ENCODE measurements around the gene GNAT2.

GNAT2 gene

DNA sequence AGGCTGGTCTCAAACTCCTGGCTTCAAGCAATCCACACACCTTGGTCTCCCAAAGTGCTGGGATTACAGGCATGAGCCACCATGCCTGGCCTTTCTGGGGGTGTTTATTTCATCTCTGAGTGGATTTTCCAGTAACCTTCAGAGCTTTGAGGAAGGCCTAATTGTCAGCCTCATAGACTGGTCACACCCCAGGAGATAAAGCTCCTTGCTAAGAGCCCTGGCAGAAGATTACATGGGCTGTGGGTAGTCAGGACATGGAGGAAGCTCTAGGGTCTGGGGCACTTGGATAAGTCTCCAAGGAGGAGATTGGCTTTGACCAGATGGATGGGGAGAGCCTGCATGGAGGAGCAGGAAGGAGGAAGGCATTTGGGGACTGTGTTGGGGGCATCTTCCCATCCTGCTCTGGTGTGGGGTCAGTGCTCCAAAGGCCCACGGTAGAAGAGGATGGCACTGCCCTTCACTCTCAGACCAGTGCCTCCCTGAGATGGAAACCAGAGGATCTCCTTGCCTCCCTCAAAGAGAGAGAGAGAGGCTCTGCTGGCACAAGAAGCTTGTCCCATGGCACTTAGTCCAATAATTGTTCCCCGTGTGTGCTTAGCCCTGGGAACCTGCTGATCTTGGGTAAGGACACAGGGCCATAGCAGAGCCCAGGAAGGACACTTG, 21.8 kb upstream of the GNAT2 start:
- DNase-seq = peak; percentile 76

DNA sequence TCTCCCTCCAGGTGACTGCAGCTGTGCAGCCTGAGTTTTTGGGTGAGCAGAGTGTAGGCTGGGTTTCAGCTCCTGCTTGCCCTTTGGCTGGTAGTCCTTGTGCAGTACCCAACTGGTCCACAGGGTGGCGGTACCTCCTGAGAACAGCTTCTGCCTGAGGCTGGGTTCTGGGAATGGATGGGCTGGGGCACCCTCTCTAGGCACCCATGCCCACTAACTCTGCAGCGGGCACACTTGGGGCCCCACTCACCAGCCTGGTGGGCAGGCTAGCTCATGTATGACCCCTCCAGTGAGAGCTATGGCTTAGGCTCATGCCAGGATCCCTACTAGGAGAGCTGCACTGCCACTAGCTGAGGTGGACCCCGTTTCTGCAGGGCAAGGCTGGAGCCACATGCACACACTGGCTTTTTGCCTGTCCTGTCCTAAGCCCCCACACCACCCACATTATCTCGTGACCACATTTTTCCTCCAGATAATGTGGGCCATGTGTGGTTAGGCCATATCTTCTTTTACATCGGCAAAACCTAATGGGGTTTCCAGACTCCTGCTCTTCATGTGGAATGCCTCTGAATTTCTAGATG, 21.0 kb upstream of the GNAT2 start:
- DNase-seq = peak; percentile 91

DNA sequence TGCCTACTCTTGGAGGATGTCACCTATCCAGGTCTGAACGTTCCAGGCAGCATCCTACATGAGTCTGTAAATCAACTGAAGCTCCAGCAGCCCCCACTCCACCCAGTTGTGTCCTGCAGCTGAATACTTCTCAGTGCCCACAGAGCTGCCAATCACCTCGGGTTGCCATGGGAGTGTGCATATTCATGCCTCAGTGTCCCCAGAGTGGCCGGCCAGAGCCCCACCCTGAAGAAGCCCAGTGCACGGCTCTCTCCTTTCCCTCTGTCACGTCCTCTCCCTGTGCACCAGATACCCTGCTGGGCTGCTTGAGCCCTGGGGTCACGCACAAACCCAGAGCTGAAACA, 20.4 kb upstream of the GNAT2 start:
- DNase-seq = no peak

DNA sequence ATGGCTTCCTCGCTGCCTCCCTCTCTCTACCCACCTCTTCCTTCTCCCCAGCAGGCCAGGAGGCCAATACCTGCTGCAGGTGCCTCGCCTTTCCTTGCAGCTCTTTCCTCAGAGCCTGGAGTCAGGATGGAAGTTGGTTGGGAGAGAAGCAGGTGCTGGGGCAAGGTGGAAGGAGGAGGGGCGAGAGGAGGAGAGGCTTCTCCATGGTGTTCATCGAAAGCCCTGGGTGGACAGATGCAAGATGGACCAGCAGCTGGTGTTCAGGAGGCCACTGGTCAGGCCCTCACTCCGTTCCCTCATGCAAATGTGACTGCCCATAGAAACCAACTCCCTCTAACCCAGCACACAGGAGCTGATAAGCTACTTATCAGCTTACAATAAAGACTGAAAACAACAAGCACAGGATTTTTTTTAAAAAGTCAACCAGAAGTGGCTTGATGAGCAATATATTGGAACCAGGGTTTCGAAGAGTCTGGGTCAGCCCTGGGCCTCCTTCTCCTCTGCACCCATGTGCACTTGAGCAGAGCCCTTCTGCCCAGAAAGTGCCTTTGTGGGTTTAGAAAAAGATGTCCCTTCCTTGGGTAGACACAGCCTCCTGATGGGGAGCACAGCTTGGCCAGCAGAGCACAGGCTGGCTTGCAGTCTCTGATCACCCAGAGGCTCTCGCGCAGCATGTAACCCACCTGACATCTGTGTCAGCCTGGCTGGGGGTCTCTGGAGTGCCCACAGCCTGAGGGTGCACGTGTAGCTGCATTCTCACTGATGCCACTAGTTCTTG, 19.8 kb upstream of the GNAT2 start:
- DNase-seq = peak; percentile 64

DNA sequence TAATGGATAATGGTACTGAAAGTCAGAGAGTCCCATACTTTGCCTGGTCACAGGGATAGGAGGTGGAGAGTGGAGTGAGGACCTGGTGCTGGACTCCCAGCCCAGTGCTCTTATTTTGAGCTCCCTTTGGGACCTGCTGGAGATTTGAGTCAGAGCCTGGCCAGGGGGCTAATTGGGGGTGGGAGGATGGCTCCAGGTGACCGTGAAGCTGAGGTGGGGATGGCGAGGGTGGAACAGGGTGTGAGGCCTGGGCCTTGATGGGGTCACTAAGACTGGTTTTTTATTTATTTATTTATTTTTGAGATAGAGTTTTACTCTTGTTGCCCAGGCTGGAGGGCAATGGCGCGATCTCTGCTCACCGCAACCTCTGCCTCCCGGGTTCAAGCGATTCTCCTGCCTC, 18.0 kb upstream of the GNAT2 start:
- DNase-seq = no peak

DNA sequence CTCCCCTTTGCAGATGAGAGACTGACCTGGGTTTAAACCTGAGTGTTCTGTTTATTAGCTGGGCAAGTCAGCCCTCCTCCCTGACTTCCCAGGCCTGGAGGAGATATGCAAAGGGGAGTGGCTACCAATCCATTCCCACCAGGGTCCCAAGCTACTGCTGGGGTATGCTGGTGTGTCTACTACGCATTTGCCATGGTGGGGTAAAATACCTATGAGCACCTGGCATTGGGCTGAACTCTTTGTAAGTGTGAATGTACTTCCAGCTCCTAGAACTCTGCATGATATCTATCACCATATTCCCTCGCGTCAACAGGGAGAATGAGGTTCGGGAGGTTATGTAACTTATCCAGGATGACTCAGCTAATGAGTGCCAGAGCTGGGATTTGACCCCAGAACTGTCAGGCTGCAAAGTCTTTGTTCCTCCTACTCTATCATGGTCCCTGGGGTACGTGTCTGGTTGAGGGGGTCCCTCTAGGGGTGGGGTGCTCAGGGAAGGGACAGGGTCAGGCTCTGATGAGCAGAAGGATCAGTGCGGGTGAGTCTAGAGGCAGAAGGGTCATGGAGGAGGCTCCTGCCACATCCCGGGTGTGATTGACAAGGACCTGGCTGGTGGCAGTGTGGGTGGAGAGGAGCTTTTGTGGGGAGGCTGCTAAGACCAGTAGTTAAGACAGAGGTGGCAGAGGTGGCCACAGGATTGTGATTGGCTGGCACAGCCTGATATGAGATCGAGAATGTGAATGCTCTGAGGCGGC, 17.0 kb upstream of the GNAT2 start:
- DNase-seq = no peak

DNA sequence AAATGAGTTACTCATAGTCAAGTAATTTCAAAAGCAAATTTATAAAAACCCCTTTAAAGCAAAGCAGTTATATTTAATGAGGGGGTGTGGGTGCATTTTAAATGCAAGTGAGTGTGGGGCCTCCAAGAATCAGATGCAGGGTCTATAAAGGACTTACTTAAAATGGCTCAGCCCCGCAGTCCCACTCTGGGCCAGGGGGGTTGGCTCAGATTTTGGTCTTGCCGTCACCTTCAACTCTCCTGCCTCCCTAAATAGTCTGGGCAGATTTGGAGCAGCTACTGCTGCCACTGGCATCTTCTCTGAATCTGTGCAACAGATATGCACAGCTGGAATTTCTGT, 16.4 kb upstream of the GNAT2 start:
- DNase-seq = no peak

DNA sequence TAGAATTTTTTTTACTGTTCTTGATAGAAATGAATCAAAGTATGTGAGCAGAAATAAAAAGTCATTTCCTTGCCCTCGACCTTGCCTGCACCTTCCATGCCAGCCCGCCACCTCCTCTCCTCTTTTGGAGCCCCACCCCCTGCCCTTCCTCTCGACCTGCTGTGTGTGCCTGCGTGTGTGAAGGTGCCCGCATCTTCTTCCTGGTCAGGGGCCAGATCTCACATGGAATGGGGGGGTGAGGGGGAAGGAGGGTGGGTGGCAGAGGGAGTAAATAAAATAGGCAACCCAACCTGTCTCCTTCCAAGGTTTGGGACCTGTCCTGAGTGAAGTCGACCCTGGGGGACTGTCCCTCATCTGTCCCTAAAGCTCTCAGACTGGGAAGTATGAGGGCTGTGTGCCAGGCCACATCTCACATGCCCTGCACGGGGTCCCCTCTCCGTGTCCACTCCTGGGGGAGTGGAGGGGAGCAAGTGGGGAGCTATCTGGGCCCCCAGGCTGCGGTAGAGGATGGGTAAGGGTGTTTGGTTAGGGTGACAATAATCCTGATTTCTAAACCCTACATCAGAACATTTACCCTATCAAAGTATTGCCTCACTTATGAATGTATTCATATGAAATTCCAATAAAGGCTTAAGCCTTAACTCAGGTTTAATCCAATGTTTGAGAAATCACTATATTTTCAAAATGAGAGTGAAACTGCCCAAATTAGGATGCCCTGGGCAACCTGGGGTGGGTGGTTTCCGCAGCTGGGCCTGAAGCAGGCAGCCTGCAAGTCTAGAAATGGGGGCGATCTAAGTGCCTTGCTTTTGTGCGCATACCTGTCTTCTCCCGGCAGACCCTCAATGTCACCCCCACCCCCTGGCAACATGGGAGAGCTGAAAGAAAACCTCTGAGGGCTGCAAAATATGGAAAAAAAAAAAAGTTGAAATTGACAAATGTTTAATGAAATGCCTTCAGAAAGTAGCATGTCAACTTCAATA, 15.6 kb upstream of the GNAT2 start:
- DNase-seq = no peak

DNA sequence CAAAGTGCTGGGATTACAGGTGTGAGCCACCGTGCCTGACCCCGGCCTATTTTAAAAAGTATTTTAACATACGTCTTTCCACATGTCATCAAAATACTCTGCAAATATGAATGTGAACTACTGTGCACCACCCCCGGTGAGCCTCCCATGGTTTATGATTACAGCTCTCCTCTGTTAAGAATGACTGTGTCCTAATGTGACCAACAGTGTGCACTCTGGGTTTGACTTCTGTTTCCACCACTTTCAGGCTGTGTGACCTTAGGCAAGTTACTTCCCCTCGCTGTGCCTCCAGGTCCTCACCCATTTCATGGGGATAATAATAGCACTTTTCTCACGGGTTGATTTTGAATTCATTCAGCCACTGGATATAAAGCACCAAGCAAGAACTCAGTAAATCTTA, 14.9 kb upstream of the GNAT2 start:
- DNase-seq = no peak

DNA sequence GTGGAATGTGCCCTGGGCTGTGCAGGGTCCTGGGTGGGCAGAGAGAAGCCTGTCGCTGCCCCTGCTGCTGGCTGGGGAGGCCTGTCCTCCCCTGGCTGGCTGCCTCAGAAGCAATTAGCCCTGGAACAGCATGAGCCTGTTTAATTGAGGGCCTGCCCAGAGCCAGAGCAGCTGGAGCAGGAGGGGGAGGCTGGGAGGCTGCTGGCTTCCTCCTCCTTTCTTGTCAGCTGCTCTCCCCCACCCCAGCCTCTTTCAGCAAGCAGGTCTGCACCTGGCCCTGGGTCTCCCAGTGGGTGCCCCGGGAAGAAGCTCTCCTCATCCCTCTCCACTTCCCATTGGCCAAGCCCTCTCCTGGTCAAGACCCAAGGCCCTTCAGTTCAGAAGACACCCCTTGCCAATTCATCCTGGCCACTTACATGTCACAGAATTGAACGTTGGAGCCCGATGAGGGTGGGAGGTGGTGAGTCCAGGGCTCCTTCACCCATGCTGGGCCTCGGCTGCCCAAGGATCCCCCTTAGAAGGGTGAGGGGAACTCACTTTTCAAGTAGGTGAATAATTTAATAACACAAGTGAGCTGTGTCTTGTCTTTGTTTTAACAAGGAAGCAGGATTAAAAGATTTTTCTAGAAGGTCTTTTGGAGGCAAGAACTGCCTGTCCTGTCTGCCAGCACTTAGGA, 13.4 kb upstream of the GNAT2 start:
- DNase-seq = no peak

DNA sequence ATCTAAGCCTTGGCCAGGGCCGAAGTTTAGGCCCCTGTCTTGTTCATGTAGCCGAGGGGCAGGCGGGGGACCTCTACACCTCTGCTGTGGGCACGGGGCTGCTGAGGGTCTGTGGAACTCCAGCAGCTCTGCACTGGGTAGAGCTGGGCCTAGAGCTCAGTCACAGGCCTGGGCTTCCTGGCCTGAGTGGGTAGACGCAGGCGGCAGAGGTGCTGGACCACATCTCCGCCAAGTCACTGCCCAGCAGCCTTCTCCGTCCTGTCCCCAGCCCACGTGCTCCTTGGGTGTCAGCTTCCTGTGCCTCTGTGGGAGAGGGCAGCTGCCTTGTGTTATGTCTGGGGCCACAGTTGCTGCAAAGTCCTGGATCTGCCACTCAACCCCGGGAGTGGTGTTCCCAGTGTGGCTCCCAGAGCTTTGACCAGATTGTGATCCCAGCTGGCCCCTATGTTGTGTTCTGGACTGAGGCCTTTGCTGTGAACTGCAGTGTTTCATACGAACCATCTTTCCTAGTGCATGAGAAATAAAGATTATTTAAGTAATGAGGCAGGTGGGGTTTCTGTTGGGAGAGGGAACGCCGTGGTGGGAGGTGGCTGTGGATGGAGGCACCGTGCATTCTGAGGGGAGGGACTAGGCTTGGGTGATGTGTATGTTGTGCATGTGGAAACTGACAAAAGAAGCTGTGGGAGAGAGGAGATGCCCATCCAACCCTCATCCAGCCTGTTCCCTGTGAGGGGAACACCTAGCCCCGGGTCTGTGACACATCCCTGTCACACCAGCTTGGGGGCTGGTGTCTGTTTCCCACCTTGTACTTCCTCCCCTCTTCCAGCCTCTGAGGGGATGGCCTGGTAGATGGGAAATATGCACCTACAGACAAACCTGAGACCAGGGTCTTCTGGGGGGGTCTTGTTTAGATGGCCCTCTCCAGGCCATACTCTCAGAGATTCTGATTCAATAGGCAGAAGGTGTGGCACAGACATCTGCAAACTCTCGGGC, 12.4 kb upstream of the GNAT2 start:
- no peak for DNase-seq

DNA sequence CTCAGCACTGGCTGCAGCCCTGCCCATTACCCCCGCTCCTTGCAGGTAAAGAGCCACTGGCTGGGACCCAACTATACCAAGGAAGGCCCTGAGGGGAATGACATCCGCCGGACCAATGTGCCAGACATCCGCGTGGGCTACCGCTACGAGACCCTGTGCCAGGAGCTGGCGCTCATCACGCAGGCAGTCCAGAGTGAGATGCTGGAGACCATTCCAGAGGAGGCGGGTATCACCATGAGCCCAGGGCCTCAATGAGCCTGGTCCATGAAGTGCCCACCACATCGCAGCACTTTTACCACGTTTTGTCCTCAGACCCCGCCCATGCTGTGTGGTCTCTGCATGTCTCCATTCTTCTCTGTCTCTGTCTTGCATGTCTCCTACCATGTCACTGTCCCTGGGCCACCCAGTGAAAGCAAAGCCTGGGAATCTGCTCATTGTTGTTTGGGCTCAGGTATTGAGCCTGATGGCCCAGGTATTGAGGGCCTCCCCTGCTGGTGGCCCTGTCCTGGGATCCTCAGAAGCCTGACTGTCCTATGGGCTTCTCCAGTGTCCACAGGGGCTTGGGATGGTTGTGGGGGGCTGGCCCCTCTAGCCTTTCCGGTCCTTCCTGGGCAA, 11.6 kb upstream of the GNAT2 start:
- no peak for DNase-seq

DNA sequence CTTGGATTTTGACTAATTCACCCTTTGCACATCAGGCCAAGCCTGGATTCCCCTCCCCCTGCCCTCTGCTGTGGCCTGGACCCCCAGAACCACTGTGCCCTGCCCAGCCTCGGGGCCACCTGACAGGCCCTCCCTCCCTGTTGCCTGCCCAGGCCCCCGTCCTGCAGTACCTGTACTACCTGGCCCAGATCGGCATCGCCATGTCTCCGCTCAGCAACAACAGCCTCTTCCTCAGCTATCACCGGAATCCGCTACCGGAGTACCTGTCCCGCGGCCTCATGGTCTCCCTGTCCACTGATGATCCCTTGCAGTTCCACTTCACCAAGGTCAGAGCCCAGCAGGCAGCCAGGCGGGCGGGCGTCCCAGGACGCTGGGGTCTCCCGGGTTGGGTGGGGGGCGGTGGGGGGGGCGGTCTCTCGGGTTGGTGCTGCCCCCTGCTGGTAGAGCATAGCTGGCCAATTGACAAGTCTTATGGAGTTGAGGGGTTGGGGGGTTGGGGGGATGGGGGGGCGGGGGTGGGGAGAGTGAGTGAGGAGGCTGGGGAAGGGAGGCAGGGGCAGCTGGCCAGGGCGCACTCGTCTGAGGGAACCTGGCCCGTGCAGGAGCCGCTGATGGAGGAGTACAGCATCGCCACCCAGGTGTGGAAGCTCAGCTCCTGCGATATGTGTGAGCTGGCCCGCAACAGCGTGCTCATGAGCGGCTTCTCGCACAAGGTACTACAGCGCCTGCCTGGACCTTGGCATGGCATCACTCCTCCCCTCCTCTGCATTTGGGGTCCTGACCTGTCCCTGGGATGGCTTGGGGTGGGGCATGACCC, 10.9 kb upstream of the GNAT2 start:
- DNase-seq = no peak

DNA sequence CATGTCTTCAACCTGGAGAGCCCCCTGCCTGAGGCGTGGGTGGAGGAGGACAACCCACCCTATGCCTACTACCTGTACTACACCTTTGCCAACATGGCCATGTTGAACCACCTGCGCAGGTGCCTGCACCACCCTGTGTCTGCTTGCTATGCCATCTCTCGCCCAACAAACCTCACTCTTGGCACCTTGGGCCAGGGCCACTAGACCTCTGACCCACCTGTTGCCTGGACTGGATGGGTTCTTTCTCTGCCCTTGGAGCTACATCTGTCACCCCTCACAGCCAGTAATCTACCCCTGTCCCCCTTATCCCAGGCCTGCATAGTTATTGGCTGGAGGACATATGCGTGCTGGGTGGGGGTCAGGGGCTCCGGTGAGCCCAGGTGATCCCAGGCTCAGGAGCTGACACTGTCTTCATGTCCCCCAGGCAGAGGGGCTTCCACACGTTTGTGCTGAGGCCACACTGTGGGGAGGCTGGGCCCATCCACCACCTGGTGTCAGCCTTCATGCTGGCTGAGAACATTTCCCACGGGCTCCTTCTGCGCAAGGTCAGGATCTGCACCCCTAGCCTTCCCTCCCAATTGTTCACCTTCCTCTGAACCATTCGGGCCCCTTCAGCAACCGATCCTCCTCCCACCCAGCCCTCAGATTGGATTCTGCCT, 10.1 kb upstream of the GNAT2 start:
- DNase-seq = no peak

DNA sequence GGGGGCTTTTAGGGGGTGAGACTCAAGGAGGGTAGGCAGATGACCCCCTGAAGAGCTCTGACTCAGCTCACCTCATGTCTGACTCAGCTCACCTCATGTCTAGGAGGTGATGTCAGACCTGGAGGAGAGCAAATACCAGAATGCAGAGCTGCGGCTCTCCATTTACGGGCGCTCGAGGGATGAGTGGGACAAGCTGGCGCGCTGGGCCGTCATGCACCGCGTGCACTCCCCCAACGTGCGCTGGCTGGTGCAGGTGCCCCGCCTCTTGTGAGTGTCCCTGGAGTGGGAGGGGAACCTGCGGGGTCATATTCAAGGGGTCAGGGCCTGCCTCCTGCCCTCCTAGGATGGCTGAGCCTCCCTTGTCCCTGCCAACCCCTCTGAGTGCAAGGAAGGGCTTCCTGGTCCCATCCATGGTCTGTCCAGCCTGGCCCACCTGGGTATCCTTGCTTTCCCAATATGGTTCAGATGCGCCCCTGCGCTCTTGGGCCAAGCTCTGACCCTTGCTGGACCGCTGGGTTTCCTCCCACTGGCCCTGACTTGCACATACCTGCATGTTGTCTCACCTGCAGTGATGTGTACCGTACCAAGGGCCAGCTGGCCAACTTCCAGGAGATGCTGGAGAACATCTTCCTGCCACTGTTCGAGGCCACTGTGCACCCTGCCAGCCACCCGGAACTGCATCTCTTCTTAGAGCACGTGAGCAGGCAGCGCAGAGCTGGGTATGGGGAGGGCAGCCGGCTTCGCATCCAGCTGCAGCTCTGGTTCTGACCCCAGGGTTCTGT, 9.3 kb upstream of the GNAT2 start:
- DNase-seq = no peak

DNA sequence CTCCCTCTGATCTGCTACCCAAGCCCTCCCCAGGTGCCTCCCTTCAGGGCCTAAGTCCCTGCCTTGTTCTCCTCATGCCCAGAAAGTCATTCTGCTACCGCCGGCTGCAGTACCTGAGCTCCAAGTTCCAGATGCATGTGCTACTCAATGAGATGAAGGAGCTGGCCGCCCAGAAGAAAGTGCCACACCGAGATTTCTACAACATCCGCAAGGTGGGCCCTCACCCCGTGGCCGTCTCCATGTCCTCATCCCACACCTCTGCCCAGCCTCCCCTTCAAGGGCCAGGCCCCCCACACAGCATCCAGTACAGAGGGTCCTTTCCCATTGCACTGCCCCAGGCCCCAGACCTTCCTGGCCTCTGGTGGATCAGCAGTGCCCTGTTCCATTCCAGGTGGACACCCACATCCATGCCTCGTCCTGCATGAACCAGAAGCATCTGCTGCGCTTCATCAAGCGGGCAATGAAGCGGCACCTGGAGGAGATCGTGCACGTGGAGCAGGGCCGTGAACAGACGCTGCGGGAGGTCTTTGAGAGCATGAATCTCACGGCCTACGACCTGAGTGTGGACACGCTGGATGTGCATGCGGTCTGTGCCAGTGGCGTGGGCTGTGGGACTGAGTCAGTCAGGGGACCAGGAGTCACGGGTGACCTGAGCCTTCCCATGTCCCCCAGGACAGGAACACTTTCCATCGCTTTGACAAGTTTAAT, 8.4 kb upstream of the GNAT2 start:
- DNase-seq = no peak

DNA sequence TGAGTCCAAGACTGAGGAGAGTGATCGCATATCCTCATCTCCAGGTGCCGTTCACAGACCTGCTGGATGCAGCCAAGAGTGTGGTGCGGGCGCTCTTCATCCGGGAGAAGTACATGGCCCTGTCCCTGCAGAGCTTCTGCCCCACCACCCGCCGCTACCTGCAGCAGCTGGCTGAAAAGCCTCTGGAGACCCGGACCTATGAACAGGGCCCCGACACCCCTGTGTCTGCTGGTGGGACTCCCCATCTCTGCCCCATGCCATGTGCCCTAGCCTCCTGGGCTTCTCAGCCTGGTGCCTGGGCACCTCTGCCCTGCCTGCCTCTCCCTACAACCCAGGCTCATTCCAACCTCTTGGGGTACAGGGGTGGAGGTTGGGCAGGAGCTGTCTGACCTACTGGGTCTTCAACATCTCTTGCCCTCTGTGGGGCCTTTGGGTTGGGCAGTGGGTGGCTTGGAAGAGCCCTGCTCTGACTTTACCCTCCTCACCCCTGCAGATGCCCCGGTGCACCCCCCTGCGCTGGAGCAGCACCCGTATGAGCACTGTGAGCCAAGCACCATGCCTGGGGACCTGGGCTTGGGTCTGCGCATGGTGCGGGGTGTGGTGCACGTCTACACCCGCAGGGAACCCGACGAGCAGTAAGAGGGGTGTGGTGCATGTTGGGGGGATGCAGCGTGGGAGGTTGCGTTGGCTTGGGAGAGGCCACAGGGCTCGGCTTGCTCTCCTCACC, 7.4 kb upstream of the GNAT2 start:
- DNase-seq = no peak
